NCI-H748 (cell line): ENCODE results near the gene ADAP1.

Experiments used
- DNase-seq: peaks from one replicate; lab custom pipeline; 2025; ENCODE audit not compliant: unreplicated experiment; lab: John Stamatoyannopoulos, UW

The ADAP1 gene

DNA sequence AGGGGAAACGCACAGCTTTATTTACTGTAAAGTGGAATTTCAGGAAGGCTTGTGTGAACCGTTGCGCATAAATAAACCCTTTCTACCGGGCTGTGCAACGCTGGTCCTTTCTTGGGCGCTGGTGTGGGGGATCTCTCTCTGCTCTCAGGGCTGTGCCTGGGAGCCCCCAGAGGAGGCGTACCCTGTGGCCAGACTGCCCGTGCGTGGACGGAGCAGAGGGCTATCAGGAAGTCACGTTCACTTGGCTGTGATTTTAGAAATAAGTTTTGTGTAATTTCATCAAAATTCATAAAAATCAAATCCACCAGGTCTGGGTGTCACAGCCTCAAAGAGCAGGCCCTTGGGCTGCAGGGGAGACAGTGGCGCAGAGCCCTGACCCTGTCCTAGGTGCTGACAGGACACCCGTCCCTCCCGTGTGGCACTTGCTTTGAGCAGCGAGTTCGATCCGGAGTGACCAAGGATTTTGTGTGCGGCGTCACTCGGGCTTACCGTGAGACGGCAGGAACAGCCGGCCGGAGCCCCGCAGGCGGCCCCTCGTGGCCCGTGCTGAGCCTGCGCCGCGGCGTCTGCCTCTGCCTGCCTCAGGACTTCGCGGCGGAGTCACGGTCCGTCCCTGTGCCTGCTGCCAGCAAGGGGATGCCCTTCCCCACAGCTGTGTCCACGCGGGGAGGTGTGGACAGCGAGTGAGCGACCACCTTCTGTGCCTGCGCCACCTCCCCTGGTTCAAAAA, 58.0 kb downstream of the ADAP1 start:
- no peak for DNase-seq

DNA sequence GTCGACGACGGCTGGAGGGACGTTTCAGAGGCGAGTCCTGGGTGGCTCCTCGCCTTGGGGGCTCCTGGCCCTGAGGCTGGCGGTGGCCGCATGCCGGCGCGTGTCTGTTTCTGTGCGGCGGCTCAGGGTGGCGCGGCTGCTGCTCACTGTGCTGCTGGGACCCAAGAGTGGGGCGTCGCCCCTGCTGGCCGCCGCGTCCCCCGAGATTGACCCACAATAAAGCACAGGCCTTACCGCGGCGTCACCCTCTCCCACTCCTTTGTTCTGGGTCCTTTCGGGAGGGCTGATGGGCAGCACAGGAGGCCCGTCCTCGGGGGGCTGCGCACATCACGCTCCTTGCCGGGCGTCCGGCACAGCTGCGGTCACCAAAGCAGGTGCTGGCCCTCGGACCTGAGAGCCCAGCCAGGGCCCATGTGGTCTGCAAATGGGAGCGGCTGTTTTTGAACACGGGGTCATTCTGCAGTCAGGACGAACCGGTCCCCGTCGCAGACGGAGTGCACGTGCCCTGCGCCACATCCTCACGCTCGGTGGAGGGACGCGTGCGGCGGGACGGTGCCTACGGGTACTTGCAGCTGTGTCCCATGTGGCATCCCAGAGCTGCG, 58.9 kb downstream of the ADAP1 start:
- no peak for DNase-seq

DNA sequence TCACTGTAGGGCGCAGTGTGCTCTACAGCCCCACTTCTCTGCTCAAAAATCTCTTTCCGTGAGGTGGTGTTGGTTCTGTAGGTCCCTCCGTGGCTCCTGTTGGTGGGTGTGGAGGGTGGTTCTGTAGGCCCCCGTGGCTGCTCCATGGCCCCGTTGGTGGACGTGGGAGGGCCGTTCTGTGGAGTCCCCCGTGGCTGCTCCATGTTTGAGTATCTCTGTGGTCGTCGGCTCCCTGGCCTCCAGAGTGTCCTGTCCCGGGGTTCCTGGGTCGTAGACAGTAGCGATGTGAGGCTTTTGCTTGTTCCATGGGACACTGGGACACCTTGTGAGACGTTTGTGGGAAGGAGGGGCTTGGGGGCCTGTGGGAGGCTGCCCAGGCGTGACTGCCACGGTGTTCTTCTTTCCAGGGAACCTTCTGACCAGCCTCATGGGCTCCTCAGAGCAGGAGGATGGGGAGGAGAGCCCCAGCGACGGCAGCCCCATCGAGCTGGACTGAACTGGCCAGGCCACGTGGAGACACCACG, 59.5 kb downstream of the ADAP1 start:
- DNase-seq, result no peak

DNA sequence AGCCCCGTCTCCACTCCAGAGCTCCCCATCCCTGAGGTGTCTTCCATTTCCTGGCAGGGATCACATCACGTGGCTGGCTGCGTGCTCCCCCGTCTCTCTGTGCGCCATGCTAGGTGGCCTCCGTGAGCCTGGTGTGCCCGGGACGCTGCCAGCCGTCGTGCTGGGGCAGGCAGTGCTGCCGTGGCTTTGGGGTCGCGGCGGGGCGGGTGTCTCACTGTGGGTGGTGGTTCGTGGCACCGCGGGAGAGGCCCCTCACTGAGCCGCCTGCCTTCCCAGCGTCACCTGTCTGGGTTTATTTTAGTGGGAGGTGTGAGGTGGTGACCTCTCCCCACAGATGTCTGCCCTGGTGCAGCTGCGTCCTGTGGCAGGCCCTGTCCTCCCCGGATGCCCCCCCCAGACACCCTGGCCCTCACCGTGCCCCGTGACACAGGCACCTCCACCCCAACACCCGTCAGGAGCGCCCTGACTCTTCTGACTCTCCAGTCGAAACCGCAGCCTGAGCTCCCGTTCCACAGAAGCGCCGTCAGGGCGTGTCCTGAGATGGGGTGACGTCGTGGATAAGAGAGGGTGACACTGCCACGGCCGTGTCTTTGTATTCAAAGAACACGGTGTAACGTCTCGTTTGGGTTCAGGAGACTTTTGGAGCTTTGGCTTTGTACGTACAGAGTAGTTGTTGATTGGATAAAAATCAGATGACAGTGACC, 60.2 kb downstream of the ADAP1 start:
- DNase-seq, result no peak

DNA sequence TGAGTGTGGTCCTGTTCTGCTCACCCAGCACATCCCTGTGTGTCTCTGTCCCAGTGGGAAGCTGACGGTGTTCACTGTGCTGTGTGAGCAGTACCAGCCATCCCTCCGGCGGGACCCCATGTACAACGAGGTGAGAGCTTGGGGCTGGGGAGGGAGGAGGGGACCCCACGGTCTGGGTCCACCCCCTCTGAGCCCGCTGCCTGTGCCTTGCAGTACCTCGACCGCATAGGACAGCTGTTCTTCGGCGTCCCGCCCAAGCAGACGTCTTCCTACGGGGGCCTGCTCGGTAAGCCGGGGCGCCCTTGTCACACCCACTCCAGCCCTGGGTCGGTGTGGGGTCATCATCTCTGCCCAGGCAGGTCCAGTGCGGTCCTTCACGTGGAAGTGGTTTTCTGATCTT, 60.8 kb downstream of the ADAP1 start:
- no peak for DNase-seq

DNA sequence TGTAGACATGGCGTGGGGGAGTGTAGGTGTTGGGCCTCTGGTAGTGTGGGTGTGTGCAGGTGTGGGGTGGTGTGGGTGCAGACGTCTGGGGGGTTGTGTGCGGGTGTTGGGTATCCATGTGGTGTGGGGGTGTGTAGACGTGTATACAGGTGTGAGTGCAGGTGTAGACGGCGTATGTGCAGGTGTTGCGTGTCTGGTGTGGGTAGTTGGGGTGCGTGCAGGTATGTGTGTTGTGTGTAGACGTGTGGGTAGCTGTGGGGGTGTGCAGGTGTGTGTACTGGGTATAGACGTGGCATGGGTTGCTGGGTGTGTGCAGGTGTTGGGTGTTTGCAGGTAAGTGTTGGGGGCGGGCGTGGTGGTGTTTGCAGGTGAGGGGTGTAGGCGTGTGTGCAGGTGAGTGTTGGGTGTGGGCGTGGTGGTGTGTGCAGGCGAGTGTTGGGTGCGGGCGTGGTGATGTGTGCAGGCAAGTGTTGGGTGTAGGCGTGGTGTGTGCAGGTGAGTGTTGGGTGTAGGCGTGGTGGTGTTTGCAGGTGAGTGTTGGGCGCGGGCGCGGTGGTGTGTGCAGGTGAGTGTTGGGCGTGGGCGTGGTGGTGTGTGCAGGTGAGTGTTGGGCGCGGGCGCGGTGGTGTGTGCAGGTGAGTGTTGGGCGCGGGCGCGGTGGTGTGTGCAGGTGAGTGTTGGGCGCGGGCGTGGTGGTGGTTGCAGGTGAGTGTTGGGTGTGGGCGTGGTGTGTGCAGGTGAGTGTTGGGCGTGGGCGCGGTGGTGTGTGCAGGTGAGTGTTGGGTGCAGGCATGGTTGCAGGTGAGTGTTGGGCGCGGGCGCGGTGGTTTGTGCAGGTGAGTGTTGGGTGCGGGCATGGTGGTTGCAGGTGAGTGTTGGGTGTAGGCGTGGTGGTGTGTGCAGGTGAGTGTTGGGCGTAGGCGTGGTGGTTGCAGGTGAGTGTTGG, 61.6 kb downstream of the ADAP1 start:
- no peak for DNase-seq

DNA sequence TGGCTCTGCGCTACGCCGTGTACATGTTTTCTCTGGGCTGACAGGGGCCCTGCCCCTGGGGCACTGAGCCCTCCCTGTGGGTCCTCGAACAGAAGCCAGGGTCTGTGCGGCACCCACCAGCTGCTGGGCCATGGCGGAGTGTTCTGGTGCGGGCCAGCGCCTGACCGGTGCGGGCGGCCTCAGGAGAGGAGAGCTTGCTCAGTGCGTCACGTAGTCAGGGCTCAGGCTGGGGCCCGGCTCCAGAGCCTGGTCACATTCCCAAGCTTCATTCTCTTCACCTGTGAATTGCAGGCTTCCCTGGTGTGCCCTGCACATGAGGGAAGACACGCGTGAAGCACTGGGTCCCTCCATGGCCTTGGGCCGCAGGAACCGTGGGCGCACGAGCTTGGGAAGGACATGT, 62.7 kb downstream of the ADAP1 start:
- no peak for DNase-seq

DNA sequence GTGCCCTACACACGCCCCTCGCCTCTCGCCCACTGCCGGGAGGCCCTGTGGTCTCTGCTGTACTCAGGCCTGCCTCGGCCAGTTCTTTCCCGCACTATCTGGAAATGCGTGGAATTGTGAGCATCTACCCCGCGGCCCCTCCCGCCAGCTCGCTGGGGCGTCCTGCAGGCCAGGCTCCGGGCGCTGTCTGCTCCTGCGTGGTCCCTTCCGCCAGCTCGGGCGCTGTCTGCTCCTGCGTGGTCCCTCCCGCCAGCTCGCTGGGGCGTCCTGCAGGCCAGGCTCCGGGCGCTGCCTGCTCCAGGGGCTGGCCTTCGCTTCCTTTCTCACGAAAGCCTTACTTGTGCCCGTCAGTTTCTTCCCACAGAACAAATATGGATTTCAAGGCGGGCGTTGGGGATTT, 63.2 kb downstream of the ADAP1 start:
- DNase-seq, result no peak

DNA sequence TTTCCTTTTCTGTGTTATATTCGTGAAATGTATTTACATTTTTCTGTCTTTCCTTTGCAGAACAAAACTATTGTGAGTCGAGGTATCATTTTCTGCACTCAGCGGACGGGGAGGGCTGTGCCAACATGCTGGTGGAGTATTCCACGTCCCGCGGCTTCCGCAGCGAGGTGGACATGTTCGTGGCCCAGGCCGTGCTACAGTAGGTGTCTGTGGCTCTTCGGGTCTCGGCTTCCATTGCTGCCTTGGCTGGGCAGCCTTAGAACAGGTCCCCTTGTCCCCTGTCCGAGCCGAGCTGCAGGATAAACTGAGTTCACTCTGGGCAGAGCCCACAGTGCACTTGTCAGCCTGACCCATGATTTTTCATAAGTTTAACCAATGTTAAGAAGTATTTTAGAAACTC, 63.6 kb downstream of the ADAP1 start:
- no peak for DNase-seq

DNA sequence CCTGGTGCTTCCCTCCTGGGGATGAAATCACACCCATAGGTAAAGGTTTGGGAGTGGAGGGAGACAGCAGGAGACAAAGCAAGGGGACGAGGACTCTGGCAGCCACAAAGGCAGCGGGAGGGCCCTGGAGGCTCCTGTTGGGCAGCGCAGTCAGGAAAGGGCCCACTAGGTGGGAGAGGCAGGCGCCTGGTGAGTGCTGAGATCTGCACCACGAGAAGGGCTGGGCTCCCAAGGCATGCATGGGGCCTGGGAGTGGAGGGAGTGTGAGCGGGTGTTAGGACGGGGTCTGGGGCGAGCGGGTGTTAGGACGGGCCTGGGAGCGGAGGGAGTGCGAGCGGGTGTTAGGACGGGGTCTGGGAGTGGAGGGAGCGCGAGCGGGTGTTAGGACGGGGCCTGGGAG, 65.1 kb downstream of the ADAP1 start:
- DNase-seq, result no peak

DNA sequence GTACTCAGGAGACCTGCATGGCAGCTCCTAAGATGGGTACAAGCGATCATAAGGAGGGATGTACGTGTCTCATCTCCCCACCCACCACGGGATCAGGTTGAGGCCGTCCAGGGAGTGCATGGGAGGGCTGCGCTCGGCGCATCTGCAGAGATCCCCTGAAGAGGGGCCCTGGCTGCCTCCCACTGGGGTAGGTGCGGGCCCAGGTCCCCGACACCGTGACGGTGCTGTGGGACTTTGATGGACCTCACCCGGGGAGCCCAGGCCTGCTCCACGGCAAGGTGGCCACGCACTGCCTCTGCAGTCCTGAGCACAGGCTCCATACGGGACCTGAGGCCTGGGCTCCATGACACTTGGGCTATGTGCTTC, 65.5 kb downstream of the ADAP1 start:
- no peak for DNase-seq

DNA sequence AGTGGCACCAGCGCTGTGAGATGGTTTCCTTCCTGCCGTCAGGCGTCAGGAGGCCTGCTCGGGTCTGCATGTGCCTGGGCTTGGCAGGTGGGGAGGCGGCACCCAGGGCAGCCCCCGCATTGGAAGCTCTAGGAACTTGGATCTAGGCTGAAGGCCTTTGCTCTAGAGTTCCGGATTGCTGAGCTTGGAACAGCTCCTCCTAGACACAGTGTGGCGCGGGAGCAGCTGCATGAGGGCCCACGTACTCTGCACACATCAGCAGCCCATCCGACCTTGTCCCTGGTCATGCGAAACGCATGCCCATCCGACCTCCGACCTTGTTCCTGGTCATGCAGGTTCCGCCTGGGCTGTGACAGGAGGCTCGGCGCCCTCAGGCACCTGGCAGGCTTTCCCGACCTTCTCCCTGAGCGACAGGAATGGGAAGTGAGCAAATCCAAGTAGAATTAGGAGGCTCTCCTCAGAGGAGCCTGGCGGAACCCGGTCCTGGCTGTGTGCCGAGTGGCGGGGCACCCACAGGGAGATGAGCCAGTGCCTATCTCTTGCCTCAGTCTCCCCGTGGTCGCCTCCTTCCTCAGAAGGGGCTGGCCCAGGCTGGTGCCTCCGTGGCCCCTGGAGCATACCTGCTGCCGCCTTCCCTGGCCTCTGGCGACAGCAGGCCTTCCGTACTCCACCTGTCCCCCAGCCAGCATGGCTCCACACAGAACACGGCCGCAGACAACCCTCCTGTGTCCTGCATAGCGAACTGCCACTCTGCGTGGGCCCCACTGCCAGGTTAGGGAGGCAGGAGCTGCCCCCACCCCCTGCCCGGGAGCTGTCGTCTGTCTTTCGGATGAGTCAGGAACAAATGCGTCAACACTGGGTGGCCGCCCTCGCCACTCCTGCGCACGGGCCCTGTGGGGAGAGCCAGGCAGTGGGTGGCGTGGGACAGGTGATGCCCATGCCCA, 66.1 kb downstream of the ADAP1 start:
- no peak for DNase-seq

DNA sequence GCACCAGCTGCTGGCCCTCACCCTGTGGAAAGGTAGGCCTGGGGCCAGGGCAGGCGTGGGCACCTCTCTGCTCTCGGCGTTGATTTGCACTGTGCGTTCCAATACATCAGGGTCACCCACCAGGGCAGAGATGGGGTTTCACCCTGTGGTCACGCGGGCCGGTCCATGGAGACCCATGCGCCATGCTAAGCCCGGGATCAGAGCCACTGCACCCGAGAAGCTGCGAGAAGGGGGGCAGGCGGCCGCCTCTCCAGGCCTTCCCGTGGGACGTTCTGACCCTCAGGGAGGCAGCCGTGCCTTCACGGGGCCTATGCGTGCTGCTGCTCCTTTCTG, 67.0 kb downstream of the ADAP1 start:
- no peak for DNase-seq

DNA sequence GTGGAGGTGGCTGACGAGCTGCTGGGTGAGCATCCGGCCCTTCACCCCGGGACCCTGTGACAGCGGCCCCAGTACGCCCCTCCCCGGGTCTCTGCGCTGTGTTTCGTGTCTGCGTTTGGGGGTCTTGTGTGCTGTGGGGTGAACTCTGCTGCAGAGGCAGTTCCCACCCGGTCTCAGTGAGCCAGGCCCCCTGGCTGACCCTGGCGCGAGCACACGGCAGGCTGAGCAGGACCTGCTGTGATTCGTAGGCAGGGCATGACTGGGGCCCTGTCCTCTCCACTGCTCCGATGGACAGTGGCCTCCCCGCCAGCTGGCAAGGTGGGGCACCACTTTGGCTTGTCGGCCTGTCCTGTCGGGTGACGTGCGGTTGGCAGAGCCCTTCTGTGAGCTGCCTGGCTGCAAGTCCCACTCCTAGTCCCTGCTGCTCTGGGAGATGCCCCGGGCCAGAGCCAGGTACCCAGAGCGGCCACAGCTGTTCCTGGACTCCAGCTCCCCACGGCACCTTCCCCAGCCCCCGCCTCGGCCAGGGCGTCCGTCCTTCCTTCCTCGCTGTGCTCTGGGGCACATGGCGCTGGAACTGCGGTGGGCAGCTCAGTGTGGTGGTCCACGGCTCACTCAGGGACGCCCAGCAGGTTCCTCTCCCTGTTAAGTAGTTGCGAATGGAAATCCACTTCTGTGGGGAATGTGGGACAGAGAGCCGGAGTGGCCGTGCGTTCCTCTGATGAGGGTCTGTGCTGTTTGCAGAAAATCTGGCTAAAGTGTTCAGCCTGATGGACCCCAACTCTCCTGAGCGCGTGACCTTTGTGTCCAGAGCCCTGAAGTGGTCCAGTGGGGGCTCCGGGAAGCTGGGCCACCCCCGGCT, 67.6 kb downstream of the ADAP1 start:
- DNase-seq, result no peak

DNA sequence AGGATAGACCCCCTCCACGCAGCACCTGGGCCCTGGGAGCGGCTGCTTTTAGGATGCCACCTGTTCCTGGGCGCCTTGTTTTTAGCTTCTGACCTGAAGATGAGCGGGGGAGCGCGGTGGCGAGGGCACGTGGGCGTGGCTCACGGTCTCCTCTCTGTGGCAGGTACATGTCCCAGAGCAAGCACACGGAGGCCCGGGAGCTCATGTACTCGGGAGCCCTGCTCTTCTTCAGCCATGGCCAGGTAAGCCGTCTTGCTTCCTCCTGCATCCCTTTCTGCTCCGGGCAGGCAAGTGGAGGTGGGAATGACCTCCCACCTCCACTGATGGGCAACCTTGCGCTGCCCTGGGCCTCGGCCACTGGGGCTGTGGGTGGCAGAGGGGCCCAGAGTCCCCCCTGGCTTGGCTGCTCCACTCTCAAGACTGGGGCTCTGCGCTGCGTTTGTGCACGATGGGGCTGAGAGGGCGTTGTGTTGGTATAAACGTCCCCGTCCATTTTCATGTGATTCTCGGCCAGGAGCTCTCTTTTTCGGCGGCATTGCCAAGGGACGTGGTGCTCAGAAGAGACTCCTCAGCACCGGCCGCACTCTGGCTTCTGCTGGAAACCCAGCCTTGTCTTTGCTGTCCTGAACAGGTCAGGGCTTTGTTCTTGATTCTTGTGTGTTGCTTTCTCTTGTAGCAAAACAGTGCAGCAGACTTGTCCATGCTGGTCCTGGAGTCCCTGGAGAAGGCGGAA, 68.4 kb downstream of the ADAP1 start:
- no peak for DNase-seq

DNA sequence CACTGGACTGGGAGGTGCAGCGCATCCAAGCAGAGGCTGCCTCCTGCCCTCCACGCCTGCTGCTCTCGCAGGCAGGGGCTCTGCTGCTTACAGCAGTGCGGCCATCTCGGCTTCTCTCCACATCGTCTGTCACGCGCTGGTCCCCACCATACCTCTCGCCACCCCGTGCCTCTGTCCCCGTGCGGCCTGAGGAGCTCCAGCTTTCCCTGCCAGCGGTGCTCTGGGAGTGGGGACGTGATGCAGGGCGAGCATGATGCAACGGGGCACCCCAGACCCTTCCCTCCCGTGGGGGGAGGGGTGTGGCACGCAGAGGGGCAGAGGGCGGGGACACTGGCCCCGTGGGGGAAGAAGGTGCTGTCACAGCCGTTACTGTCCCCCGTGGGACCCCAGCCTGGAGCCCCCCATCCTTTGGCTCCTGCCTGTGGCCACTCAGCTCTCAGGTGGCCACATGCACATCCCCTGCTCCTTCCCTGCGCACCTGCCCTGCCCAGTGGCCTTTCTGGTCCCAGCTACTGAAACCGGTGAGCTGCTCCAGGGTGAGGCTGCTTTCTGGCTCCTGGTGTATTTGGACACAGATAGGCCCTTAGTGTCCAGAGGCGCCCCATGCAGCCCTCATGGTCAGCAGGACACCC, 69.1 kb downstream of the ADAP1 start:
- no peak for DNase-seq

DNA sequence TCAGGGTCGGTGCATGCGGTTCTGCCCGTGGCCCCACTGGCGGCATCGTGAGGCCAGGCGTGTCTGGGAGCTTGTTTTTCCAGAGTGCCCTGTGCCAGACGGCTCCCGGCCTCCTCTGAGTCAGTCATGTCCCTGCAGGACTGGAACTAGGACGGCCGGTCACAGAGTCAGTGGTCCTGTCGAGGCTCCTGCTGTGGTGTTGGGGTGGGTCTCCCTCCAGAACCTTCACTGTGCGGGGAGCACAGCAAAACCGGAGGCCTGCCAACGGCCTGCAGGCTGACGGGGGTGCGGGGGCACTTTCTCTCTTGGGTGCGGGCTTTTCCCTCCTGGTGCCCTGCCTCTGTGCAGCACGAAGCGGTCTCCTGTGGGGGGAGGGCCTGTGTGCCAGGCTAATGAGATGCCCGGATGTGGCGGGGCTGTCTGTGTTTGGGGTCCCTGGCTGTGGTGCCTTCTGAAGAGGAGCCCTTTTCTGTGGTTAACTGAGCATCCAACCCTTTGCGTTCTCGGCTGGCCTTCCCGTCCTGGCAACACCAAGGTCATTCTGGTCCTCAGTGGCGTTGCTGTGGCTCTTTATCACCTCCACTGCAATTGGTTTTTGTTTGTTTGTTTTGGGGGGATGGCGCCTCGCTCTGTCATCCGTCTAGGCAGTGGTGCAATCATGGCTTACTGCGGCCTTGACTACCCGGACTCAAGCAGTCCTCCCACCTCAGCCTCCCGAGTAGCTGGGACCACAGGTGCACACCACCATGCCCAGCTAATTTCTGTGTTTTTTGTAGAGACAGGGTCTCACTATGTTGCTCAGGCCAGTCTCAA, 70.1 kb downstream of the ADAP1 start:
- DNase-seq, result no peak
